ENCODE measurements around the gene RAB3B.
A peak's percentile ranks its signal among the peaks of the same experiment; 100 is the strongest.
"Not testable (repeated sequence)": the region's sequence is repeated elsewhere in the genome, so short reads cannot be mapped to it uniquely, and the experiment has no call there.

The RAB3B gene

GRCh38 chr1:51877434-51878307 lies 112.8 kb downstream of the RAB3B start:
- Histone ChIP-seq H3K27me3 (ENCODE audit: insufficient read depth, poor library complexity, severe bottlenecking) (no peaks in the 10 kb centered on the region), H3K27ac (replicated peaks) (peak overlapping the region; percentile 94), H3K4me3 (replicated peaks; ENCODE audit: insufficient read depth, low read length) (peak overlapping the region; percentile 59)
- DNase-seq (ENCODE audit: low read depth in 1 of 2, low spot score in 1 of 2): peak; percentile 21 to 27
- TF ChIP-seq REST (IDR thresholded peaks at IDR 0.05; ENCODE audit: insufficient replicate concordance, low read depth) (no peak), POLR2AphosphoS5 (IDR thresholded peaks at IDR 0.05; ENCODE audit: low read depth) (no peak), CTCF (IDR thresholded peaks at IDR 0.05; ENCODE audit: insufficient read depth, low read length) (no peak), SPI1 (IDR thresholded peaks at IDR 0.05; ENCODE audit: borderline replicate concordance, low read depth) (no peak), GABPA (IDR thresholded peaks at IDR 0.05; ENCODE audit: low read depth) (no peak)

- DNase-seq (ENCODE audit: low read depth in 1 of 2, low spot score in 1 of 2): no peak
- Histone ChIP-seq H3K4me3 (replicated peaks; ENCODE audit: insufficient read depth, low read length) (peak overlapping the region; percentile 17; the same call in 1 of the 2 replicates), H3K27ac (replicated peaks) (no peak overlapping the region), H3K27me3 (ENCODE audit: insufficient read depth, poor library complexity, severe bottlenecking) (no peaks in the 10 kb centered on the region)
- no peak for TF ChIP-seq REST (IDR thresholded peaks at IDR 0.05; ENCODE audit: insufficient replicate concordance, low read depth)
- no peak for TF ChIP-seq GABPA (IDR thresholded peaks at IDR 0.05; ENCODE audit: low read depth)
- TF ChIP-seq POLR2AphosphoS5 (IDR thresholded peaks at IDR 0.05; ENCODE audit: low read depth): no peak
- TF ChIP-seq CTCF (IDR thresholded peaks at IDR 0.05; ENCODE audit: insufficient read depth, low read length): no peak
- TF ChIP-seq SPI1 (IDR thresholded peaks at IDR 0.05; ENCODE audit: borderline replicate concordance, low read depth): no peak
These were observed 114.7 kb downstream of the RAB3B start for GRCh38 chr1:51875836-51876235.

GRCh38 chr1:51875291-51875772 lies 115.2 kb downstream of the RAB3B start:
- Histone ChIP-seq H3K27ac (replicated peaks) (0 out of 2 replicates have a peak overlapping the region, but pooled peaks have one; percentile 6), H3K4me3 (replicated peaks; ENCODE audit: insufficient read depth, low read length) (peak overlapping the region; percentile 17; the same call in 1 of the 2 replicates), H3K27me3 (ENCODE audit: insufficient read depth, poor library complexity, severe bottlenecking) (no peaks in the 10 kb centered on the region)
- no peak for DNase-seq (ENCODE audit: low read depth in 1 of 2, low spot score in 1 of 2)
- no peak for TF ChIP-seq SPI1 (IDR thresholded peaks at IDR 0.05; ENCODE audit: borderline replicate concordance, low read depth)
- no peak for TF ChIP-seq REST (IDR thresholded peaks at IDR 0.05; ENCODE audit: insufficient replicate concordance, low read depth)
- no peak for TF ChIP-seq POLR2AphosphoS5 (IDR thresholded peaks at IDR 0.05; ENCODE audit: low read depth)
- no peak for TF ChIP-seq CTCF (IDR thresholded peaks at IDR 0.05; ENCODE audit: insufficient read depth, low read length)
- TF ChIP-seq GABPA (IDR thresholded peaks at IDR 0.05; ENCODE audit: low read depth): no peak

- not testable (repeated sequence) for DNase-seq (ENCODE audit: low read depth in 1 of 2, low spot score in 1 of 2); H3K27me3 ChIP-seq (ENCODE audit: insufficient read depth, poor library complexity, severe bottlenecking); H3K4me3 ChIP-seq (replicated peaks; ENCODE audit: insufficient read depth, low read length); H3K27ac ChIP-seq (replicated peaks)
These were observed 117.2 kb downstream of the RAB3B start for GRCh38 chr1:51873270-51873669.
